ACC112 (cell line): ENCODE data around the gene CCSER1.
"Not testable (repeated sequence)": the region's sequence is repeated elsewhere in the genome, so short reads cannot be mapped to it uniquely, and the experiment has no call there.

Source experiments
- H2AFZ ChIP-seq: fragments of 200-600 bp; sonication (generic); one replicate; pipeline ENCODE4 v1.6.0; 2017; ENCODE audit warnings: antibody characterized with exemption, low read length; ENCODE audit not compliant: unreplicated experiment
- H3K27ac ChIP-seq: fragments of 200-600 bp; sonication (generic); 2 replicates; pipeline ENCODE4 v1.5.1; 2014; ENCODE audit warnings: low read depth, mild to moderate bottlenecking, antibody characterized with exemption, low read length, moderate library complexity
- H3K27me3 ChIP-seq: fragments of 200-600 bp; sonication (generic); 2 replicates; pipeline ENCODE4 v1.6.1; 2014; ENCODE audit warnings: mild to moderate bottlenecking, antibody characterized with exemption, low read length, moderate library complexity, mixed read lengths; ENCODE audit not compliant: insufficient read depth
- H3K36me3 ChIP-seq: fragments of 200-600 bp; sonication (generic); 2 replicates; pipeline ENCODE4 v1.6.1; 2016; ENCODE audit warnings: mild to moderate bottlenecking, antibody characterized with exemption, low read length, moderate library complexity, mixed read lengths; ENCODE audit not compliant: insufficient read depth
- H3K4me1 ChIP-seq: fragments of 200-600 bp; sonication (generic); one replicate; pipeline ENCODE4 v1.6.1; 2016; ENCODE audit warnings: low read length, mixed read lengths; ENCODE audit not compliant: insufficient read depth, unreplicated experiment, control insufficient read depth
- H3K4me3 ChIP-seq: fragments of 200-600 bp; sonication (generic); 2 replicates; pipeline ENCODE4 v1.5.1; 2014; ENCODE audit warnings: mild to moderate bottlenecking, low read depth, low read length
- H3K79me2 ChIP-seq: fragments of 200-600 bp; sonication (generic); one replicate; pipeline ENCODE4 v1.6.0; 2016; ENCODE audit warnings: low read length; ENCODE audit not compliant: control insufficient read depth, unreplicated experiment, insufficient read depth

CCSER1 gene

DNA sequence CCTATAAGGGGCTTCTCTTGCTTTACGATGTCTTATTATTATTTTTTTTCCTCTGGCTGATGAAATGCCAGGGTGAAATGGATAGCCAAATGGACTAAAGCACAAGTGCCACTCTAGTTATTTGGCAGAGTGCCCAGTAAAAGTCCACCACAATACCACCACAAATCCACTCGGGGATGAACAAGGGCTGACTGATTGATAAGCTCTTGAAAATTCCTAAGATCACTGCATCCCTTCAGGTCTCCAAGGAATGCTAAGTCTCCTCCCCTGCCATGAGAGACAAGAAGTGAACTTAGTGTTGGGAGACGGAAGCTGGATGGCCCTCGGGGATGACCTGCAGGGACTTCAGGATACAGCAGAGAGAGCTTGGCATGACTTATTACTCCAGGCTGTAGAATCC lies 1229.3 kb downstream of the CCSER1 start:
- H2AFZ ChIP-seq, H3K27ac ChIP-seq, H3K36me3 ChIP-seq, H3K27me3 ChIP-seq, H3K4me3 ChIP-seq, H3K4me1 ChIP-seq, H3K79me2 ChIP-seq: not testable (repeated sequence)

DNA sequence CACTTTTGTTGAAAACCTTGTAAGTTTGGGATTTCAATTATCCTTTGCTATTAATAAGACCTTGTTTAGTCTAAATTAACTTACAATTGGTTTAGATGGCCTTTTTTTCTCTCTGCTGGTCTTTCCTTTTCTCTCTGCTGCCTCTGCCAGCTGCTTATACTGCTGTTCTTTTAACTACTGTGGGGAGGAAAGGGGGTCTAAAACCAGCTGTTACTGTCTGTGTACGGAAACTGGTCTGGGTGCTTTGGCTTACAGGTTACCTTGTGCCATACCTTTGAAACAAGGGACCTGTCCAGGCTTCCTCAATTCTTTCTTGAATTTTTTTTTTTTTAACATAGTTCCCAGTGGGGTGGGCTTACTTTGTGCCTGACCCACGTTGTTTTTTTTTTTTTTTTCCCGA lies 1230.8 kb downstream of the CCSER1 start:
- not testable (repeated sequence) for H3K27me3 ChIP-seq, H3K4me3 ChIP-seq, H3K79me2 ChIP-seq, H3K27ac ChIP-seq, H3K36me3 ChIP-seq, H3K4me1 ChIP-seq, H2AFZ ChIP-seq

DNA sequence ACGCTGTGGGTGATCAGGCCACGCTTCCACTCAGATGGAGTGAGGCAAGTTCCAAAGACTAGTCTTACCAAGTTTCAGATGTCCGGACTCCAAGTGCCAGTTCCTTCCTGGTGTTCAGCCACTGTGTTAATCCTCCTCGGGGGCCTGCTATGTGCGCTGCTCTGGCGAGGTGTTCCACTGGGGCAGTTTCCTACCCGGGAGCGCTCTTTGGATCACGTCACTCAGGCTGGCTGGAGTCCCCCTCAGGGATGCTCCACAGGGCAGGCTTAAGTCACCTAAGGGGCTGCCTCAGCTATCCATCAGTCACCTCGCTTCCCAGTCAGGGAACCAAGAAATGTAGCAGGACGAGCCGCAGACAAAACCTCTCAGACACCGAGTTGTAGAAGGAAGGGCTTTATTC lies 1231.4 kb downstream of the CCSER1 start:
- H3K27me3 ChIP-seq, H3K36me3 ChIP-seq, H3K79me2 ChIP-seq, H2AFZ ChIP-seq, H3K27ac ChIP-seq, H3K4me3 ChIP-seq, H3K4me1 ChIP-seq: not testable (repeated sequence)

DNA sequence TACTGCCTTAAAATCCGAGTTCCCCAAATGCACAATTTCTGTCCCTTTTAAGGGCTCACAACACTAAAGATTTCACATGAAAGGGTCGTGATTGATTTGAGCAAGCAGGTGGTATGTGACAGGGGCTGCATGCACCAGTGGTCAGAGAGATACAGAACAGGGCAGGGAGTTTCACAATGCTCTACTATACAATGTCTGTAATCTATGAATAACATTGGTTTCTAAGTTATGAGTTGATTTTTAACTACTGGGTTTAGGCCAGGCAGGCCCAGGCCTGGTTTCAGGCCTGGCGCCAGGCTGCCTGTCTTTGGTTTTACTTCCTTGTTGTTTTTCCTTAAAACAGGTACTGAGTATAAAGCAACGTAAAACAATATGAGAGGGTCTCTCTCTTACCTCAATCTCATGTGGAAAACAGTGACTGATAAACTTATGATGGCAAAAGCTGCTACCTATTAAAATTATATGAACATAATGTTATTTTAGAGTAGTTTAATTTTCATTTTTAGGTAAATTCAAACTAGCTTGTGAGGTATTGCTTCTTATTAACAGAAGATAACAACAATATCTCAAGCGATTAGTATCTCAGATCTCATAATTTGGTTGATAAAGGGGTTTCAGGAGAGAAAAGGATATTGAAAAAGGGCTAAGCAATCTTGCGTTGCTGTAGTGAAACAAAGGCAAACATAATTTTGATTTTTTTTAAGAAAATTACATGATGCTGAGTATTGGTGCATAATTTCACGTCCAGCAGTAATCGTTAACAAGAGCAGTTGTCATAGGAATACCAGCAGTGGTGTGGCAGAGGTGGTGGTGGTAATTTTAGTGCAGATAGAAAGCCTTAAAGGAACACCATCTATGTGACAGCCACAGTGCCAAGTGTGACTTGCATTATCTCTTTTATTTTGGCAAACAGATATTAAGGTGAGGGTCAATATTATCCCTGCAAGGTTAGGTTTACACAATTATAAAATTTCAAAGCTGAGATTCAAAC lies 1232.1 kb downstream of the CCSER1 start:
- H3K4me3 ChIP-seq = no peak overlapping the region
- no peaks in the 10 kb centered on the region for H3K27me3 ChIP-seq
- H3K27ac ChIP-seq = no peak overlapping the region
- no peaks in the 10 kb centered on the region for H3K79me2 ChIP-seq
- H3K36me3 ChIP-seq = no peaks in the 10 kb centered on the region
- no peak overlapping the region for H2AFZ ChIP-seq
- no peaks in the 10 kb centered on the region for H3K4me1 ChIP-seq

- Histone ChIP-seq H2AFZ (no peak overlapping the region), H3K4me1 (no peaks in the 10 kb centered on the region)
Observed at GRCh38 chr4:91362125-91362524, 1234.9 kb downstream of the CCSER1 start.

DNA sequence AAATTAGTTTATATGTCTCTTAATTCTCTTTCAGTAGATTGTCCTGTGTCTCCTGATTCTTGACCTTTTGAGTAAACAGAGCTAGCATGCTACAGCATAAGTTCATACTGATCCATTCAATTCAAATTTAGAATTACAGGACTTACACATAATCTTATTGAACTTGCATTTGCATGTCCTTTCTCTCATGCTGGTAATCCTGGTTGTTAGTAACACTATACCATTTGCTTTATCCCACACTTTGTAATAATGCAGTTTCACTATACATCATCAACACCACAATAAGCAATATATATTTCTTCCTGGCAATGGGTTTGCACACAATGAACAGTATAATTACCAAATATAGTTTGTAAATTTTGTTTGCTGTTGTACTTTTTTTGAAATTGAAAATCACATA lies 1239.4 kb downstream of the CCSER1 start:
- H3K36me3 ChIP-seq = no peaks in the 10 kb centered on the region
- H3K4me3 ChIP-seq = no peak overlapping the region

More at GRCh38 chr4:91362125-91362524, 1234.9 kb downstream of the CCSER1 start:
- no peaks in the 10 kb centered on the region for H3K27me3 ChIP-seq
- H3K79me2 ChIP-seq = no peaks in the 10 kb centered on the region
- H3K4me3 ChIP-seq = no peak overlapping the region
- no peaks in the 10 kb centered on the region for H3K36me3 ChIP-seq
- H3K27ac ChIP-seq = no peak overlapping the region

GRCh38 chr4:91369116-91369515 lies 1241.9 kb downstream of the CCSER1 start:
- H3K36me3 ChIP-seq = no peaks in the 10 kb centered on the region
- H3K27ac ChIP-seq = no peak overlapping the region
- H3K27me3 ChIP-seq = no peaks in the 10 kb centered on the region
- no peaks in the 10 kb centered on the region for H3K79me2 ChIP-seq
- no peaks in the 10 kb centered on the region for H3K4me1 ChIP-seq
- no peak overlapping the region for H2AFZ ChIP-seq
- H3K4me3 ChIP-seq = no peak overlapping the region

More for the DNA sequence above, 1239.4 kb downstream of the CCSER1 start:
- Histone ChIP-seq H3K27me3 (no peaks in the 10 kb centered on the region), H3K79me2 (no peaks in the 10 kb centered on the region), H3K4me1 (no peaks in the 10 kb centered on the region), H2AFZ (no peak overlapping the region), H3K27ac (no peak overlapping the region)

DNA sequence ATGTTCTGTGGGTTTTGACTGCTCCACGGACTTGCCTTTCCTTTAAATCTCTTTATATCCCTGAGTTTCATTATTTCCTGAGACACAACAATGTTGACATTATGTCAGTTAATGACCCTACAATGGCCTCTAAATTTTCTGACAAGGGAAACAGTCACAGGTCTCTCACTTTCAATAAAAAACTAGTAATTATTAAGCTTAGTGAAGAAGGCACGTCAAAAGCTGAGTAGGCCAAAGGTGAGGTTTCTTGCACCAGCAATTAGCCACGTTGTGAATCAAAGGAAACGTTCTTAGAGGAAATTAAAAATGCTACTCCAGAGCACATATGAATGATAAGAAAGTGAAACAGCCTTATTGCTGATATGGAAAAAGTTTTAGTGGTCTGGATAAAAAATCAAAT lies 1246.4 kb downstream of the CCSER1 start:
- Histone ChIP-seq H3K27ac (no peak overlapping the region), H2AFZ (no peak overlapping the region), H3K4me3 (no peak overlapping the region), H3K79me2 (no peaks in the 10 kb centered on the region), H3K27me3 (no peaks in the 10 kb centered on the region), H3K4me1 (no peaks in the 10 kb centered on the region), H3K36me3 (no peaks in the 10 kb centered on the region)

DNA sequence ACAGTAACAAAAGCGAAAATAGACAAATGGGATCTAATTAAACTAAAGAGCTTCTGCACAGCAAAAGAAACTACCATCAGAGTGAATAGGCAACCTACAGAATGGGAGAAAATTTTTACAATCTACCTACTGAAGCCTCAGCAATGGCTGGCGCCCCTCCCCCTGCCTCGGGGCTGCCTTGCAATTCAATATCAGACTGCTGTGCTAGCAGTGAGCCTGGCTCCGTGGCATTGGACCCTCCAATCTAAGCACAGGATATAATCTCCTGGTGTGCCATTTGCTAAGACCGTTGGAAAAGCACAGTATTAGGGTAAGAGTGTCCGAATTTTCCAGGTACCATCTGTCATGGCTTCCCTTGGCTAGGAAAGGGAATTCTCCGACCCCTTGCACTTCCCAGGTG lies 1278.2 kb downstream of the CCSER1 start:
- not testable (repeated sequence) for H3K79me2 ChIP-seq

GRCh38 chr4:91422011-91422410 lies 1294.8 kb downstream of the CCSER1 start:
- H2AFZ ChIP-seq = no peak overlapping the region
- H3K4me3 ChIP-seq = no peak overlapping the region
- no peaks in the 10 kb centered on the region for H3K4me1 ChIP-seq
- no peaks in the 10 kb centered on the region for H3K36me3 ChIP-seq
- H3K79me2 ChIP-seq = no peaks in the 10 kb centered on the region
- H3K27ac ChIP-seq = no peak overlapping the region
- no peaks in the 10 kb centered on the region for H3K27me3 ChIP-seq

More for the DNA sequence above, 1278.2 kb downstream of the CCSER1 start:
- H3K4me1 ChIP-seq, H2AFZ ChIP-seq, H3K36me3 ChIP-seq, H3K27me3 ChIP-seq, H3K4me3 ChIP-seq, H3K27ac ChIP-seq: not testable (repeated sequence)

GRCh38 chr4:91426725-91427124 lies 1299.5 kb downstream of the CCSER1 start:
- no peaks in the 10 kb centered on the region for H3K79me2 ChIP-seq
- H2AFZ ChIP-seq = no peak overlapping the region
- H3K4me3 ChIP-seq = no peak overlapping the region
- H3K27me3 ChIP-seq = no peaks in the 10 kb centered on the region
- H3K27ac ChIP-seq = no peak overlapping the region
- no peaks in the 10 kb centered on the region for H3K36me3 ChIP-seq
- H3K4me1 ChIP-seq = no peaks in the 10 kb centered on the region
